Ascending aorta (tissue), 2 donors: Measurements from ENCODE around the gene CBFA2T2. TPM values are rescaled to one million over a fixed set of nuclear protein-coding genes. Genes with fewer than 3 reads are reported as not detected.
A peak's percentile ranks its signal among the peaks of the same experiment; 100 is the strongest.

ENCODE experiments used
- DNase-seq, 2 donors: peaks; one replicate each; pipeline ENCODE4 v3.0.0-alpha.2; 2019; ENCODE audit warnings: low spot score in 2 of 2
- H3K27ac ChIP-seq, 2 donors: fragments of 200-600 bp; sonication (generic); one replicate each; pipeline ENCODE4 v1.5.1; 2016 to 2017; ENCODE audit warnings: mild to moderate bottlenecking in 1 of 2
- H3K27me3 ChIP-seq: fragments of 200-600 bp; sonication (generic); one replicate; pipeline ENCODE4 v1.5.1; 2017
- H3K36me3 ChIP-seq, 2 donors: fragments of 200-600 bp; sonication (generic); one replicate each; pipeline ENCODE4 v1.5.1; 2016
- H3K4me1 ChIP-seq, 2 donors: fragments of 200-600 bp; sonication (generic); one replicate each; pipeline ENCODE4 v1.5.1; 2016 to 2017; ENCODE audit warnings: mild to moderate bottlenecking in 1 of 2
- H3K4me3 ChIP-seq, 2 donors: fragments of 200-600 bp; sonication (generic); one replicate each; pipeline ENCODE4 v1.5.1; 2016 to 2017; ENCODE audit warnings: mild to moderate bottlenecking in 1 of 2
- H3K9me3 ChIP-seq, 2 donors: fragments of 200-600 bp; sonication (generic); one replicate each; pipeline ENCODE4 v1.5.1; 2016
- intact Hi-C: fragments of 100-400 bp; cut with DNase I; formaldehyde crosslinking; loops from one replicate; pipeline ENCODE4 v1.15.1; 2023
- total RNA-seq: library from RNA; depleted of rRNA; stranded (reverse); fragments of >200 nt; gene quantifications from one replicate; pipeline ENCODE4 v1.1.0, GENCODE V29; 2016
- TF ChIP-seq, protein P1 (sequence below), 3 experiments: fragments of 200-600 bp in 2 of 3; fragments of 450-650 bp in 1 of 3; sonication (generic) in 2 of 3; IDR thresholded peaks; one replicate each; pipeline ENCODE4 v1.5.1; 2016 to 2019; ENCODE audit warnings: antibody characterized with exemption in 3 of 3, mild to moderate bottlenecking in 1 of 3, moderate library complexity in 1 of 3

The CBFA2T2 gene
- total RNA-seq, 1 donor from 2014 or later = 22.4 TPM

DNA sequence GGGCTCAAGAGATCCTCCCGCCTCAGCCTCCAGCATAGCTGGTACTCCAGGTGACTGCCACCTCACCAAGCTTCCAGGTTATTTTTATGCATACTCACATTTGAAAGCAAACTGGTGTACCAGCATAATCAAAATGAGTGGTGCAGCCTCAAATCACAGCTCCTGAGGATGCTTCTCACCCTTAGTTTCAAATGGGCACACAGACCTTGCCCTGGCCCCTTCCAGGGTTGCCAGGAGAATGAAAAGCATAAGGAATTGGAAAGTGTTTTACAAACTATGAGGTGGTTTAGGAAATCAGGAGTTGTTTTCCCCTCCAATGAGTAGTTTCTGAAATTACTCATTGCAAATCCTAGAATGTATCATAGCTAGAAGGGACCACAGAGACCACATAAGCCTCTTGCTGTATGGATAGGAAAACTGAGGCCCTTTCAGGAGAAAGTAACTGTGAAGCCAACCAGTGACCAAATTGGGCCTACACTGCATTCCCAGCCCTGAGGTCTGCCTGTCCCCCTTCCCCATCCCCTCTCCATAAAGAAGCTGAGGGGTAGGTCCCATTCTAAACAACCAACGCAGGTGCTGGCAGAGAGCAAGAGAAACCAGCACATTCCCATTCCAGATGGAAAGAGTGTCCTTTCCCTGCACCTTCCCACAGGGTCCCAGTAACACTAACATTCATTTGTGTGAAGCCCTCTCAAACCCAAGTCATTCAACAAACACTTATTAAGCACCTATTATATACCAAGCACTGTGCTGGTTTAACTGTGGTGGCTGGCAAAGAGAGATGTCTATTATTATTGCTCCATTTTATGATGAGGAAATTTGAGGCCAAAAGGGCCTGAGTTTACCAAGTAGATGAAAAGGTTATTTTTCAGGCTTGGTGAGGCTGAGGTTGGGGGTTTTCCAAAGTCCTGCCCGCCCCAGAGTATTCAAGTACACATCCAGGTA is 198.4 kb downstream of the CBFA2T2 start:
- Histone ChIP-seq H3K4me1 (peaks cover 3 to 4% of the 10 kb centered on the region in 2 donors), H3K27me3 (no peaks in the 10 kb centered on the region), H3K27ac (no peak overlapping the region), H3K9me3 (no peaks in the 10 kb centered on the region), H3K4me3 (no peak overlapping the region), H3K36me3 (no peaks in the 10 kb centered on the region)
- intact Hi-C loops = no loop called here
- TF ChIP-seq, protein P1, sequence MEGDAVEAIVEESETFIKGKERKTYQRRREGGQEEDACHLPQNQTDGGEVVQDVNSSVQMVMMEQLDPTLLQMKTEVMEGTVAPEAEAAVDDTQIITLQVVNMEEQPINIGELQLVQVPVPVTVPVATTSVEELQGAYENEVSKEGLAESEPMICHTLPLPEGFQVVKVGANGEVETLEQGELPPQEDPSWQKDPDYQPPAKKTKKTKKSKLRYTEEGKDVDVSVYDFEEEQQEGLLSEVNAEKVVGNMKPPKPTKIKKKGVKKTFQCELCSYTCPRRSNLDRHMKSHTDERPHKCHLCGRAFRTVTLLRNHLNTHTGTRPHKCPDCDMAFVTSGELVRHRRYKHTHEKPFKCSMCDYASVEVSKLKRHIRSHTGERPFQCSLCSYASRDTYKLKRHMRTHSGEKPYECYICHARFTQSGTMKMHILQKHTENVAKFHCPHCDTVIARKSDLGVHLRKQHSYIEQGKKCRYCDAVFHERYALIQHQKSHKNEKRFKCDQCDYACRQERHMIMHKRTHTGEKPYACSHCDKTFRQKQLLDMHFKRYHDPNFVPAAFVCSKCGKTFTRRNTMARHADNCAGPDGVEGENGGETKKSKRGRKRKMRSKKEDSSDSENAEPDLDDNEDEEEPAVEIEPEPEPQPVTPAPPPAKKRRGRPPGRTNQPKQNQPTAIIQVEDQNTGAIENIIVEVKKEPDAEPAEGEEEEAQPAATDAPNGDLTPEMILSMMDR (IDR thresholded peaks at IDR 0.05) = no peak
- DNase-seq = no peak

DNA sequence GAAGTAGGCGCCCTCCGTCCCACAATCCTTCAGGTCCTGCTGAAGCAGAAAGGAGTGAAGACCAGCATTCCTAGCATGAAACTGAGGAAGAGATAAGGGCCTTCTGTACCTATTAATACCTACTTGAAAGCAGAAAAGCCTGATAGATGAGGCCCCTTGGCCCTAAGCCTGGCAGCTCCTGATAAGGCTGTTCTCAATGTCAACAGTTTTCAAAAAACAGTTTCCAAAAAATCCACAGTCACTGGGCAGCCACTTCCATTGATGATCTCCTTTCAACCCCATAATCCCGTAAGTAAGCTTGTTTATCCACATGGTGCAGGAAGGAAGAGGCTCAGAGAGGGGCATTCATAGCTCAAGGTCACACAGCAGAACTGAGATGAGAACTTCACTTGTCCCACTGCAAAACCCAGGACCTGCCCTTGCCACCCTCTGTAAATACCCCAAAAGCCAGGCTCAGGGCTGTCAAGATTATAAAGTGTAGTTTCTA is 199.1 kb downstream of the CBFA2T2 start:
- H3K27ac ChIP-seq = no peak overlapping the region
- no peaks in the 10 kb centered on the region for H3K36me3 ChIP-seq
- TF ChIP-seq, protein P1 (IDR thresholded peaks at IDR 0.05) = no peak
- peaks cover 7% of the 10 kb centered on the region in 2 donors for H3K4me1 ChIP-seq
- no peaks in the 10 kb centered on the region for H3K27me3 ChIP-seq
- no peaks in the 10 kb centered on the region for H3K9me3 ChIP-seq
- DNase-seq = no peak
- intact Hi-C loops = no loop called here
- H3K4me3 ChIP-seq = no peak overlapping the region

DNA sequence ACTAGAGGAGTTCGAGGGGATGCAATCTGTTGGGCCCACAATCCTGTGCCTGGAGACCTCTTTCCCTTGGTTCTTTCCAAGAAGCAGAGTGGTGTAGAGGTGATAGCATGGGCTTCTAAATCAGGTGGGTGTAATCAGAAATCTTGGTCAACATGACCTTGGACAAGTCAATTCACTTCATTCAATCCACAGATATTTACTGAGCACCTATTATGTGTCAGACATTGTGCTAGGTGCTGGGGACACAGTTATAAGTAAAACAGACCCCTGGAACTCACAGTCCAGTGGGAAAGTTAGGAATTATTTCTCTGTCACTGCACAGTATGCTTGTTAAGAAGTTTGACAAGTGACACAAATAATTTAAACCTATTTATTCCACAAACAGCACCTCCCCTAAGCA is 199.6 kb downstream of the CBFA2T2 start:
- Histone ChIP-seq H3K4me1 (peaks cover 12% of the 10 kb centered on the region in 2 donors), H3K36me3 (no peaks in the 10 kb centered on the region), H3K9me3 (no peaks in the 10 kb centered on the region), H3K27ac (no peak overlapping the region), H3K27me3 (no peaks in the 10 kb centered on the region), H3K4me3 (no peak overlapping the region)
- TF ChIP-seq, protein P1 (IDR thresholded peaks at IDR 0.05) = no peak
- intact Hi-C loops = no loop called here
- DNase-seq = no peak

DNA sequence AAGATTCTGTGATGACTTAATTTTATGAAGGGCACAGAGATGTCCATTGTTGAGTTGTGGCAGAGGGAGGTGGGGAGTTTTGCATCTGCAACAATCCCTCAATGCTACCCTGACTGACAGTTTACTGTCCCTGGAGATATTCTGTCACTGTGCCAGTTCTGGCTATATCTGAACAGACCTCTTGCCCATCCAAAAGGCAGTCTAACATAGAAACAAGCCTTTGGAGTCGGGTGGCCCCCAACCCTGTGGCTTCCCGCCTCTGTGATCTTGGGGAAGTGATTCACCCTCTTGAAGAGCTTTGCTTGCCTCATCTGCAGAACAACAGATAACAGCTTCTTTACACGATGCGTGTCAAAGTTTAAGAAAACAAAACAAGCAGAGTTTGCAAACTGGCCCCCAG is 200.1 kb downstream of the CBFA2T2 start:
- no peak for DNase-seq
- Histone ChIP-seq H3K4me3 (no peak overlapping the region), H3K9me3 (no peaks in the 10 kb centered on the region), H3K27ac (no peak overlapping the region), H3K36me3 (no peaks in the 10 kb centered on the region), H3K27me3 (no peaks in the 10 kb centered on the region), H3K4me1 (peaks cover 14 to 17% of the 10 kb centered on the region in 2 donors)
- TF ChIP-seq, protein P1 (IDR thresholded peaks at IDR 0.05) = no peak
- intact Hi-C loops = no loop called here

DNA sequence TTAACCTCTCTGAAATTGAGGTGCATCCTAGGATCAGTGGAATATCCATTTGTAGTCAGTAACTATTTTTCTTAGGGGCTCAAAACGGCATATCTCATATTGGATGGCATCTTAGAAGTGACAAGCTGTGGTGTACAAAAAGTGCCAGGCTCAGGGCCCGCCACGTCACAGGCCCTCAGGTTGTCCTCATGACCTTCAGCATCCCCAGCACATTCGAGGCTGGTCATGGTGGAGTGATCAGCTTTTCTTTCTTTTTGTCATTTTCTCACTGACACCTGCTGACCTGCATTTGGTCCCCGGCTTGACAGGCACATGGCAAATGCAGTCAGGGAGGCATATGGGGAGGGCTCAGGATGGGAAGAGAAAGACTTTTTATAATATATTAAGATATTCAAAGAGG is 203.4 kb downstream of the CBFA2T2 start:
- intact Hi-C loops = no loop called here
- Histone ChIP-seq H3K4me1 (peaks cover 11 to 25% of the 10 kb centered on the region in 2 donors), H3K4me3 (no peak overlapping the region), H3K9me3 (no peaks in the 10 kb centered on the region), H3K27ac (peak overlapping the region; percentile 90 to 93), H3K27me3 (no peaks in the 10 kb centered on the region), H3K36me3 (no peaks in the 10 kb centered on the region)
- DNase-seq = no peak
- TF ChIP-seq, protein P1 (IDR thresholded peaks at IDR 0.05) = no peak
